GM18507 (cell line): ENCODE measurements around the gene CCDC27.
"Not testable (repeated sequence)": the region's sequence is repeated elsewhere in the genome, so short reads cannot be mapped to it uniquely, and the experiment has no call there.

ENCODE experiments used
- DNase-seq: peaks from one replicate; pipeline ENCODE4 v3.0.0; 2011; ENCODE audit warnings: low read depth; ENCODE audit not compliant: insufficient read length; ENCODE audit errors: extremely low spot score
- FAIRE-seq: peaks from 2 replicates; lab custom pipeline; 2011; peaks lifted over from hg19 to GRCh38; lab: Jason Lieb, UNC

Gene CCDC27

GRCh38 chr1:3809680-3810079 lies 57.4 kb downstream of the CCDC27 start:
- DNase-seq: no peak
- no peak for FAIRE-seq

DNA sequence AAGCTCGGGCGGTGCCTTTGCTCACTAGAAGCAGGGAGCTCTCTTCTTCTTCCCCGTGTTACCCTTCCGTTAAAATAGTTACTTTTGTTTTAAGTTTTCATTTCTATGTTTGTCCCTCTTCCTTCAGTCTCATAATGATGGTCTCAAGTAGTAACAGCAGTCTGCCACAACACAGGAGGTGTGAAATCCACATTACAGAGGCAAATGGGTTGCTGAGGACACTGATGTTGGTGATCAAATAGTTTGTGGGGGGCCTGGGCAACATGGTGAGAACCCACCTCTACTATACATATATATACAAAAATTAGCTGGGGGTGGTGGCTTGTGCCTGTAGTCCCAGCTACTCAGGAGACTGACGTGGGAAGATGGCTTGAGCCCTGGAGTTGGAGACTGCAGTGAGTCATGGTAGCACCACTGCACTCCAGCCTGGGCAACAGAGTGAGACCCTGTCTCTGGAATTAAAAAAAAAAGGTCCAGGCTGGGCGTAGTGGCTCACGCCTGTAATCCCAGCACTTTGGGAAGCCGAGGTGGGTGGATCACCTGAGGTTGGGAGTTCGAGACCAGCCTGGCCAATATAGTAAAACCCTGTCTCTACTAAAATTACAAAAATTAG lies 58.0 kb downstream of the CCDC27 start:
- FAIRE-seq, DNase-seq: not testable (repeated sequence)

- DNase-seq (no peak), FAIRE-seq (no peak)
Measured at GRCh38 chr1:3811595-3811911, 59.3 kb downstream of the CCDC27 start.

DNA sequence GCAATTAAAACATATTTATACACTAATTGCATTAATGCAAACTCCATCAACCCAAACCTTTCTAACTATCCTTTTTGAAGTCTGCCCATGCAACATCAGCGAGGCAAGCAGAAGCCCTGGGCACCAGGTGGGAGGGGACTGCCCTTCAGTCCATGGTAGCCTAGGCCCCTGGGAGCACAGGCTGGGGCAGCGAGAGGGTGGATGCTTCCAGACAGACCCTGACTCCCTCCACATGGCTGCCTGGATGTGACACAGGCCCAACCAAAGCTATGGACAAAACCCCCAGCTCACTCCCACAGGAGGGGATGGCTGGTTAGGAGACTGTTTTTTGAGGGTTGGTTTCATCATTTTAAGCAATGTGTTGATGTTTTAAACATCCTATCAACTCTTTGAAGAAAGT lies 61.8 kb downstream of the CCDC27 start:
- DNase-seq: no peak
- FAIRE-seq: no peak

GRCh38 chr1:3814771-3815561 lies 62.7 kb downstream of the CCDC27 start:
- DNase-seq: no peak
- FAIRE-seq: no peak

DNA sequence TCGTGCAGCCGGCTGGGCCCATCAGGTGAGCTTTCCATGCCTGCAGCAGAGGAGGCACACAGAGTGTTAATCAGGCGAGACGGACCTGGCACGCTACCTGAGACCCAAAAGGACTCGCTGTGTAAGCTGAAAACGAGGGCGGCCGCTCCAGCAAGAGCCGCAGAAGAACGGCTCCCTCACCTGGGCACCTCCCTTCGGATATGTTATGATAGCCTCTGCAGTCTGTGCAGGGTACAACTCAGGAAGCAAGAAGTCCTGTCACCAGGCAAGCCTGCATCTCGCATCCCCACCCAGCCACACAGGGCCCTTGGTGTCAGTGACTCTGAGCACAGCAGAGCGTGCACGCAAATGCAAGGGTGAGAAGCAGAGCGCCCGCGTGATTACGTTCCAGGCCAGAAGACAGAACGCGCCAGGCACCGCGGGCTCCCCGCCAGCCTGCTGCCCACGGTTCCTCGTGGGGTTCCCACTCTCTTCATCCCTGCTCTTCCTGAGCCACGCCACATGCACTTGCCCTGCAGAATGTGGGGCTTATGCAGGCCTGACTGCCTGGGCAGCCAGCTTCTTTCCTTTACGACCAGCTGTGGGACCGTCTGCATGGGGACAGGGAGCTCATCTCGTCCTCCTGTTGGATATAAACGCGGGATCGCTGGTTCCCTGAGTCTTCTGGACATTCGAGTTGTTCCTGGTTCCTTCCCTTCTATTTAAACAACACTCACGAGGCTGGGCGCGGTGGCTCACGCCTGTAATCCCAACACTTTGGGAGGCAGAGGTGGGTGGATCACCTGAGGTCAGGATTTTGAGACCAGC lies 64.3 kb downstream of the CCDC27 start:
- FAIRE-seq (no peak), DNase-seq (no peak)

DNA sequence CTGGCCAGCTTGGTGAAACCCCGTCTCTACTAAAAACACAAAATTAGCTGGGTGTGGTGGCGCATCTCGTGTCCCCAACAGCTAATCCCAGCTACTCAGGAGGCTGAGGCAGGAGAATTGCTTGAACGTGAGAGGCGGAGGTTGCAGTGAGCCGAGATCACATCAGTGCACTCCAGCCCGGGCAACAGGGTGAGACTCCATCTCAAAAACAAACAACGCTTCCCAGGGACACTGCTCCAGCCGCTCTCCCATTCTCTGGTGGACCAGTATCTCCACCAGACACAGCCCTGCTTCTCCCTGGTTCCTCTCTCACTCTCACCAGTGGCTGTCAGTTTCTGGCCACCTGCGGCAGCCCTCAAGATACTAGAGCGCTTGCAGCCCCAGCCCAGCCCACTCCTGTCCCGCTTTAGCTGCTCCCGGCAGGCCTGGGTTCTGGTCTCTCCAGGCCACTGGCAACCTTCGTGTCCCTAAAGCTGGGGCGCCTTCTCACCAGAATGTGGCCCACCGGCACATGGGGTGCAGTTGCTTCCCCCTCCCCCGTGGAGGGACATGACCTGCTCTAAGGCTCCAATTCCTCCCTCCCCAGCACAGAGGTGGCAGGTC lies 65.0 kb downstream of the CCDC27 start:
- DNase-seq: no peak
- no peak for FAIRE-seq

DNA sequence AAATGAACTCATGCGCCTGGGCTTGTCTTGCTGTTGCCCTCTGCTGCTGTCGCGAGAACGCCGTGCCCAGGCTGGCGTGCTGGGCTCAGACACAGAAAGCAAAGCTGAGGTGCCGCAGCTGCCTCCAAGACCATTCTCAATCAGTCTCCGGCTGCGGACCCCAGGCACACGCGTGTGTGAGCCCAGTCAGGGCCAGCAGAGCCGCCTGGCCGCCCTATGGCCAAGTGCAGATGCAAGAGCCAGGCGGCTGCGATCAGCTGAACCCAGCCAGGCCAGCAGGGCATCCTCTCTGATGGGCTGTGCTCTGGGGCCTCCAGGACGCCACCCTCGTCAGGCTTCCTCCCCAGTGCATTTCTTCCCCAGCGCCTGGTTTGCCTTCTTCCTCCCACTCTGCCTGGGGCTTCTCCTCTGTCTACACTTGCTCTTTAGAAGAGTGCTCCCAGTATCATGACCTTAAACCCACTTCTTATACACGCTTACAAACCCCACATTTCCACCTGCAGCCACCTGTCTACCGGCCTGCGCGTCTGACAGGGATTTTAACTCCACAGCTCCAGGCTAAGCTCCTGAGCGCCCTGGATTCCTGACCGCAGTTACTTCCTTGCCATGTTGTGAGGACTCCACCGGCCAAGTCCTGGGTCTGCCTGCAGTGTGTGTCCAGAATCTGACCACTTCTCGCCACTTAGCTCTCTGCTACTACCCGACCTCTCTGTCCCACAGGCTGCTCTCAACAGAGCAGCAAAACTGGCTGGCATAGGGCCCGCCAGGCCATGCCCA lies 65.8 kb downstream of the CCDC27 start:
- FAIRE-seq (no peak), DNase-seq (no peak)

DNA sequence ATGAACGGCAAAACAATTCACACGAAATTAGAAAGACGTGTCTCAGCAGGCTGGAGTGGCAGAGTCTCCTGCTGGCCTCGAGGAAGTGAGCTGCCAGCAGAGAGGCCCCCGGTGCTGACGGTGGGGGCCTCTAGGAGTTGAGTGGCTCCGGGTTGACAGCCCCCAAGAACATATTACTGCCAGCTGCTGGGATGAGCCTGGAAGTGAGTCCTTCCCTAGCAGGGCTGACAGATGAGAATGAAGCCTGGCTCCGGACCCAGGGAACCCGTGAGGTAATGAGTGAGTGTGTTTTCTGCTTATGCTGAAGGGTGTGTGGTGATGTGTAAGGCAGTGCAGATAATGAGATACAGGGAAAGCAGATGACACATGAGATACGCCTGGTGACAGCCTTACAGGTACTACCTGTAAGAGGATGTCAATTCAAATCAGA lies 67.5 kb downstream of the CCDC27 start:
- no peak for FAIRE-seq
- no peak for DNase-seq

DNA sequence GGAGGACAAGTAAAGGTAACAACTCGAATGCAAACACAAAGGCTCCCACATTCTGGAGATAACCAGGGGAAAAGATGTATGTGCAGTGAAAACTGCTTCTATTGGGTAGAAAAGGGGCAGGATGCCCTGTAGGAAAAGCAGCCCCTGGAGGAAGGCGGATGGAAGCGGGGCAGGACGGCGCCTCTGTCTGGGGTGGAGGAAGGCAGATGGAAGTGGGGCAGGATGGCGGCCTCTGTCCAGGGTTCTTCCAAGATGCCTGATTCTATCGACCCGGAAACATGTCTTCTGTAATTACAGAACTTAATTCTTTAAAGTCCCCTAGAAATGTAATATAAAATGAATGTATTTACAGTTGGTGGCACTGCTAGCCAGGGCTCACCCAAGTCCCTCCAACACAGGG lies 68.1 kb downstream of the CCDC27 start:
- no peak for FAIRE-seq
- no peak for DNase-seq

- FAIRE-seq: no peak
- DNase-seq: no peak
Measured at GRCh38 chr1:3821004-3821403, 68.8 kb downstream of the CCDC27 start.
